NCI-H146 treated with DMSO at 0.1 percent for 48 hours (cell line): ENCODE results near the gene SLC8A1.

ENCODE experiments used
- DNase-seq: peaks from one replicate; lab custom pipeline; 2025; ENCODE audit not compliant: unreplicated experiment; lab: John Stamatoyannopoulos, UW

Gene SLC8A1

GRCh38 chr2:40248294-40248693 is 203.6 kb downstream of the SLC8A1 start:
- no peak for DNase-seq

- DNase-seq: peak; percentile 73
Observed at GRCh38 chr2:40244675-40245074, 207.2 kb downstream of the SLC8A1 start.

DNA sequence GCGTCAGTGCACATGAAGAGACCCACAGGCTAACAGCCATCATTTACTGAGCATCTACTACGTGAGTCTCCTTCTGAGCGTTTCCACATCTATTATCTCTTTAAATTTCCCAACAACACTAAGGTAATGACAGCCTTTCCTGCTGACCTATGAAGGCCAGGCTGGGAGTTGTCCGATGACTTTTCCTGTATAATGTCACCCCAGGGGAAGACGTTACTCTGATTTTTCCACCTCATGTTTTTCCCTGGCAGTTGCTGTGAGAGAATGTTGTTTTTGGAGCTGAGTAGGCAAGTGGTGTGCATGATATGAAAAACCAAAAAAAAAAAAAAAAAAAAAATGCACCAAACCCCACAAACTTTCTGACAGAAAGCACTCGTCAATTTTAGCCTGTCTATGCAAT is 207.6 kb downstream of the SLC8A1 start:
- DNase-seq: no peak

DNA sequence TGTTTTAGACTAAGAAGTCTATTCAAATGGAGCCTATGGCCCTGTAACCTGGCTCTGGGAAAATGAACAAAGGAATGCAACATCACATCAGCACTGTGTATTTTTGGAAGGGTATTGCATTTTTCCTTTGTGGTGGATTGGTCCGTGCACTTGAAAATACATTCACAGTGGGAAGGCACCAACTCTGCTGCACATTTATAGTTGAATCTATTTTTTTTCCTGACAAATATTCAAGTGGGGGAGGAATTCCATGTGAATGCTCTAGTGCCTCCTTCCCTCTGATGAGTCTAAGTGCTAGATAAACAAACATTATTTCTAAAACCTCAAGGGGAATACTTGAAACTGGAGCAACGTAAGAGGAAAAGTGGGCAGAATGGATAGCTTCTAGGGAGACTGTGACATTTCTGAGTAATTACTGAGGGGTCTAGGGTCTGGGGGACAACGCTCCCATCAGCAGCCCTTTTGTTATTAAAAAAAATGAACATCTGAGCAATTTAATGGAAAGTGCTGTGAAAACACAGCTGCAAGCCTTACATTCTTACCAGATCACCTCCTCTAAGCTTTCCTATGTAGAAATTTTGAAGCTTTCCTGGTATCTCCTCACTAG is 208.2 kb downstream of the SLC8A1 start:
- DNase-seq: peak; percentile 84

GRCh38 chr2:40242315-40242714 is 209.6 kb downstream of the SLC8A1 start:
- peak; percentile 98 for DNase-seq

- DNase-seq: no peak
Observed at GRCh38 chr2:40240070-40240469, 211.8 kb downstream of the SLC8A1 start.

- DNase-seq: no peak
Observed at GRCh38 chr2:40230707-40231432, 221.0 kb downstream of the SLC8A1 start.

DNA sequence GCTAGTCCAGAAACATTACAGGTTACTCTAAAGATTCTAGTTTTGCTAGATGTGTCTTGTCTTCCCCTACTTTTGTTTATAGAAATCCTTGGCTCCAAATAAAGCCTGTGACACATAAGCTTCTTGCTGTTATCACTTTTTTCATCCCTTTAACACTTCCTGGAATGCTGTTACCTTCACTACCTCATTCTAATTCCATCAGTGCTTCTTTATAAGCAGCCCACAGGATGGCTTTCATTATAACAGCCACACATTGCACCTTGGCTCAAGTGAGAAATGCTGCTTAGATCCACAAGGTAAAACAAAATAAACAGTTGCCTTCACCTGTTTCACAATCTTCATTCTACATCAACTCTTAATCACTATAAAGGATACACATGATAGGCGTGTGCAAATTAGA is 221.7 kb downstream of the SLC8A1 start:
- DNase-seq: no peak

DNA sequence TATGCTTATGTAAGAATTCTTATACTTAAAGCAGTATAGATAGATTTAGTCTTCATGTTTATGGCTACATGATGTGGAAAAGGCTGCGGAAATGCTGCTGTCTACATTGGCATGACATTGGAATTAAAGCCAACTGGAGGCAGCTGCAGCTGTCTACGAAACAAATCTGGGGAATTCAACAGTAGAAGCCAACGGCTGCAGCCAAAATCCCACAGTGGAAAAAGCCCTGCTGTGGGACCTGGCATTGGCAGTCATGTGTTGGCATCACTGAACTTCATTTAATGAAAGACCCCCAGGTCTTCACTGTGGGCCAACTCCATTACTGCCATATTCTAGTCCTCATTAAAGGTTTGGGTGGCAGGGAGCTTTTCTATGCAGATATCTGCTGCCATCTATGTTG is 223.6 kb downstream of the SLC8A1 start:
- no peak for DNase-seq

GRCh38 chr2:40227210-40227609 is 224.7 kb downstream of the SLC8A1 start:
- DNase-seq: peak; percentile 70

DNA sequence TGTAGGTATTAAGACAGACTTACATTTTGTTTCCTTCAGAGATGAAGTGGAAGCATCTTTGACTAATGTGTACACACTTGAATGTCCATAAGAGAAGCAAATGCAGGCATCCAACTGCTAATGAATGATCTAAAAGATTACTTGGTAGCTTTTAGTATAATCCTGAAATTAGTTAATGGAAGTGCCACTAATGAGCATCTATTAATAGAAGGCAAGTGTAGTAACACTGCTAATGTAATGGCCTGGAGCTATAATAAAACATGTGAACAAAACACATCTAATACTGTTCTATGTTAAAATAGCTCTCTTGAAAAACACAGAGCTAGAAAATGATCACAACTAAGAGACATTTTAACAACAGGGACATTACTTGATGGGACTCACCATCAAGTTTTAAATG is 225.3 kb downstream of the SLC8A1 start:
- no peak for DNase-seq

DNA sequence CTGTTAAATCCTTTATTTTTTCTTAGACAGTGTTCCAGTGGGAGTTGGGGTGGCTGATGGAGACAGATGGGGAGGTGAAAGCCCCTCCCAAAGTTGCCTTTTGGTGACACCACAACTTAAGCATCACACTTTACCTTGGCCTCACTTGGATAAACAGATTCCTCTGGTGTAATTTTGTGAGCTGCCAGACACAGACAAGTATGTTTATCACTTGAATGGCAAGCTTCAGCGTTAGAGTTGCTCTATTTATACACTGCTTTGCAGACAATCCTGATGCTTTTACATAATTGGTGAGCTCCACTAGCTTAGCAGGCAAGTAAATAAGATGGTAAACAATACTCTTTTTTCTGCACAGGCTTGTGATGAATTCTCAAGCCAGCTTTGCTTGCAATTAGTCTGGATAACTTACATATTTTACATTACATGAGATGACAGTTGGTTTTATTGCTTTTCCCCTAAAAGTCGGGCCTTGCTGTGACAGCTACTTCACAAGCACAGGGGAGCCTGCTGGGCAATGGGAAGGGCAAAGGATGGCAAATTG is 226.2 kb downstream of the SLC8A1 start:
- peak; percentile 14 for DNase-seq

DNA sequence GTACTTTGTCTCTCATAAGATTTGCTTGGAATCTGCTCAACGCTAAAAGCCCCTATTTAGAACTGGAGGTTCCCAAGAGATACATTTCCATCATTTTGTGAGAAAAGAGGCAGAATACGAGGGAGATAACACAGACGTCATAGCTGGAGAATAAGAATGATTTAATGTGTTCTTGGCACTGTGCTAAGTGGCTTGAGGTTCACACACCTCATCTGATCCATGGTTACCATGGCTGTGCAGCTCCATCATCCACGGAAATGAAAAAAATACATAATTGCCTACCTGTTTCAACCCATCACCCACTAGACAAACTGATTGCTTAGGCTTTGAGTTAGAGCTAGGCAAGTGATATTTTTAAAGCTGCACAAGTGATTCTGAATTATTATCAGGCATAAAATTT is 227.6 kb downstream of the SLC8A1 start:
- DNase-seq: no peak

DNA sequence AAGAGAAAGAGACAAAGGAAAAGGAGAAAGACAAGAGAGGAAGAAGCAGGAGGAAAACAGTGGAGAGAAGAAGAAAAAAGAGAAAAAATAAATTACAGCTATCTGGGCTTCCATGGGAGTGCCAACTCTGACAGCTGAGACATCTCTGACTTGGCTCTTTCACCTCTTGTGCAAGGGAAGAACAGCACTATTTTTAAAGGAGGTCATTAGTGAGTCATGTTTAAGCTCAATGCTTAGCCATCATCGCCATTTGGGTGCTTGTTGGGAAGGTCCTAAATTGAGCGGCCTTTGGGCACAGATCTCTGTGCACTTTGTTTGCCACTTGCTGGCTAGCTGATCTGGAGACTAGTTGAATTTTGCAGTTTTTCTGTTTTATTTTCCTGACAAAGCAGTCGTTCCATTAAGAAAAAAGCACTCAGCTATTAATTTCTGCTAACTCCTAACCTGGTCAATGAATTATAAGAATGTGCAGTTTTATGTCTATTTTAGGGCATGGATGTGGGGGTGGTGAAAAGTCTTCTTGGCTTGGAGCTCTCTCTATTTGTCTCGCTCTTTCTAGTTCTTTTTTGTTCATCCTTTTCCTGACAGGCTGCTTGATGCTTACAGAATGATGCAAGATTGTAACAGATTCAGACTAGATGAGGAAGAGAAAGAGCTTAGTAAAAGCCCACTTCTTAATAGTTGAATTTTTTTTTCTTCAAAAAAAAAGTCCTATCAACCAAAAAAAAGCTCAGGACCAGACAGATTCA is 231.5 kb downstream of the SLC8A1 start:
- DNase-seq: no peak

DNA sequence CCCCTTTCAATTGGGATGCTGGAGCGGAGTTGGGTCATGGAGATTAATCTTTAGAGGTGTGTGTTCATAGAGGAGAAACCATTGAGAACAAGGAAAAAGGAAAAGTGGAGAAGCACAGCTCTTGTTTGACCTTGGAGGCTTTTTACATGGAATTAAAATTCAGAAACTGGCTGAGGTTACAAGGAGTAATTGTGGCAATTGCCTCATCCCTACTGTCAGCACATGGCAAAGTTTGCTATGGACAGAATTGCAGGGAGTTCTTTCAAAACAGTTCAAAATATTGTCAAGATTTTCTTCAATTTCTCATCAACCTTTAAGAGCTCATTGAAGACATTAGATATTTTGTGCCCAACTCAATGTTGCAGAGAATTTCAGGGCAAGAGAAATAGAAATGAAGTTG is 232.7 kb downstream of the SLC8A1 start:
- no peak for DNase-seq

DNA sequence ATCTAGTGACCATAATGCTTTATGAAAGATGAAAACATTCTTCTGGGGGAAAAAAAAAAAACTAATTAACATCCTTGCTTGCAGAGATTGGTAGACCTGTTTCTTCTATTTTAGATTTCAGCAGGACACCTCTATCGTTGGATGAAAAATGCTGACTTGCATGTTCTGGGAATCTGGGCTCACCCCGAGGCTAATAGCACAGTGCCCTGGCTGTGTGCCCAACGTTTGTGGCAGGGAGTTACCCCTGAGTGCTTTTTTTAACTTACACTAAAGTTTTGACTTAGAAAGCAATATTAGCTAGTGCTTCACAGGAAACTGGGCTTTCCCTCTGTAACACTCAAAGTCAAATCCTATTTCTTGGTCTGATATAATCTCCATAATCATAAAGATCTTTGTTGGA is 233.2 kb downstream of the SLC8A1 start:
- DNase-seq: no peak

DNA sequence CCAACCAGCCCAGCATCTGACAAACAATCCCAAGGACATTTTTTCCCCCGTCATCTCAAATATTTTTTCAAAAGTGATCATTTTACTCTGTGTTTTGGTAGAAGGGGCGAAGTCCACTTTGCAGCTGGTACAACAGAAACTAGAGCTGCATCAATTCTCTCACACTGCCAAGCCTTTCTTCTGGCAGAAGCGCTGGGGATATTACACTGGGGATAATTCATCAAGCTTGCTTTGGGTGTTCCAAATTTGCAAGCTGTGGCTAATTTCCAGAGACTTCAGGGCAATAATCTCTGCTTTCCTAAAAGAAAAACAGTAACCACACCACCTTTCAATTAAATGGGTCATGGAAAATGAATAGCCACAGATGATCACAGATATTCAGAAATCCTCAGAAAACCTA is 238.3 kb downstream of the SLC8A1 start:
- DNase-seq: no peak

GRCh38 chr2:40213071-40213470 is 238.8 kb downstream of the SLC8A1 start:
- peak; percentile 34 for DNase-seq

DNA sequence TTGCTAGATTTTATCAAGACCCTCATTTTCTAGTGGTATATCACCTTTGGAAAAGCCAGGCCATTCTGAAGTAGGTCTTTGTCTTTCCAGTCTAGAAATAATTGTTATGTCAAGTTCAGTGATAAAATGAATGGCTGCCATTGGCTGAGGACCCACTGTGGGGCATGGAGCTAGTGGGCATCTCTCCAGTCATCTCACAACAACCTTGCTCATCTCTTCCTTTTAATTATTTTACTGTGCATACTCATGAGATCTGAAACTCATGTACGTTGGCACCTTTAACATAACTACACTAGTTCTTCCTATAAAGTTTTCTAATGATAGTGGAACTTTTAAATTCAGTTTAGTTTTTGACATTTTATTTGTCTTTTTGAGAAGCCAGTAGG is 240.9 kb downstream of the SLC8A1 start:
- DNase-seq: no peak

DNA sequence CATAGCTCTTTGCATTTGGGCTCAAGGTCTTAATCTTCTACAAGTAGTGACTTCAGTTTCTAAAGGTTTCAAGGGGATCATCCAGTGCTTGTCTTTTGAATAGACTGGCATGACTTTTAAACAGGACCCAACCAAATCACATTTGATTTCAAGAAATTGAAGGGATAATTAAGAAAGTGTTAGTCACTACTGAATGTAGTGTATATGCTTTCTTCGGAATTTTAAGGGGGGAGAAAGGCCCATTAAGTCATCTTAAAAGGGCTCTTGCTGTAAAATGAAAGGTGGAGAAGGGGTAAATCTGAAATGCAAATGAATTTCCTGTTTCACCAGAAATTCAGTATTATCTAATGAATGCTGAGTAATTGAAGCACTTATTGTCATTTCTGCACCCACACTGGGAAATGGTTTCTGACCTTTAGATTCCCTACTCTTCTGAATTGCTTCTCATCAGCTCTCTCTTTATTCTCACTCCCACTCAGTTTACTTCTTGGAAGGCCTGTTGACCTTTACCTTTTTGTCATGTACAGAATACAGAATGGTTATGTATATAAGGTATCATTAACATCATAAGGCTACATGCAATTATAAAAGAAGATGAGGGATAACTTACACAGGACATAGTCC is 241.4 kb downstream of the SLC8A1 start:
- peak; percentile 32 for DNase-seq

GRCh38 chr2:40209761-40210160 is 242.1 kb downstream of the SLC8A1 start:
- DNase-seq: no peak

DNA sequence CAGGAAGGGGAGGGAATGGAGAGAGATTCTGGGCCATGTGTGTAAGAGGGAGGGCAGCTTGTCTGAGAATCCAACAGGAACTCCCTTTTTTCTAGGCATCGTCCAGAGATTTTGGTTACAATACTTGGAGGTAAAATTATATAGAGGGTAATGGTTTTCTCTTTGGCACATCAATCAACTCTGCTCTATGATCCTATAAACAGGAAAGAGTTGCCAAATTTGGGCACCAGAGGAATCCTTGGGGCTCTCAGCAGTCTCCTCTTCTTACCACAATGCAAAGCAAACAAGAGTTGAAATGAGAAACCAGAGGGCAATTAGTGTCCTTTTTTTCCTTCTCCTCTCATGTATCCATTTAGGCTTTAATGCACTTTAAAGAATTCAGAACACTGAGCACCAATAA is 243.4 kb downstream of the SLC8A1 start:
- DNase-seq: peak; percentile 88
